ENCODE results near the gene FCHSD2. TPM values are rescaled to one million over a fixed set of nuclear protein-coding genes. Genes with fewer than 3 reads are reported as not detected.

FCHSD2 gene
- total RNA-seq, 1 donor from 2014 or later, result 10.0 TPM

- no peak for DNase-seq (ENCODE audit: low read depth)
- no peak for FAIRE-seq
These were observed 50.4 kb downstream of the FCHSD2 start for GRCh38 chr11:73091521-73092305.

GRCh38 chr11:73087730-73088129 is 54.4 kb downstream of the FCHSD2 start:
- no peak for FAIRE-seq
- no peak overlapping the region for H3K4me3 ChIP-seq (ENCODE audit: low read depth, low read length)
- no peak for TF ChIP-seq CTCF (IDR thresholded peaks at IDR 0.05; ENCODE audit: insufficient read depth, low read length, severe bottlenecking)
- H3K36me3 ChIP-seq (ENCODE audit: control insufficient read depth, insufficient read depth, low read length), result no peaks in the 10 kb centered on the region
- peak; percentile 70 for DNase-seq (ENCODE audit: low read depth)
- no peaks in the 10 kb centered on the region for H3K27me3 ChIP-seq (ENCODE audit: control insufficient read depth, insufficient read depth, low read length)

More at GRCh38 chr11:73091521-73092305, 50.4 kb downstream of the FCHSD2 start:
- Histone ChIP-seq H3K36me3 (ENCODE audit: control insufficient read depth, insufficient read depth, low read length) (no peaks in the 10 kb centered on the region), H3K4me3 (ENCODE audit: low read depth, low read length) (no peak overlapping the region), H3K27me3 (ENCODE audit: control insufficient read depth, insufficient read depth, low read length) (no peaks in the 10 kb centered on the region)
- no peak for TF ChIP-seq CTCF (IDR thresholded peaks at IDR 0.05; ENCODE audit: insufficient read depth, low read length, severe bottlenecking)

- FAIRE-seq (no peak), DNase-seq (ENCODE audit: low read depth) (peak; percentile 42)
- no peaks in the 10 kb centered on the region for H3K36me3 ChIP-seq (ENCODE audit: control insufficient read depth, insufficient read depth, low read length)
- no peak for TF ChIP-seq CTCF (IDR thresholded peaks at IDR 0.05; ENCODE audit: insufficient read depth, low read length, severe bottlenecking)
- no peaks in the 10 kb centered on the region for H3K27me3 ChIP-seq (ENCODE audit: control insufficient read depth, insufficient read depth, low read length)
- no peak overlapping the region for H3K4me3 ChIP-seq (ENCODE audit: low read depth, low read length)
These were observed 56.8 kb downstream of the FCHSD2 start for GRCh38 chr11:73085189-73085875.

GRCh38 chr11:73078631-73079030 is 63.5 kb downstream of the FCHSD2 start:
- Histone ChIP-seq H3K4me3 (ENCODE audit: low read depth, low read length) (no peak overlapping the region), H3K27me3 (ENCODE audit: control insufficient read depth, insufficient read depth, low read length) (no peaks in the 10 kb centered on the region), H3K36me3 (ENCODE audit: control insufficient read depth, insufficient read depth, low read length) (no peaks in the 10 kb centered on the region)
- FAIRE-seq (no peak), DNase-seq (ENCODE audit: low read depth) (no peak)
- no peak for TF ChIP-seq CTCF (IDR thresholded peaks at IDR 0.05; ENCODE audit: insufficient read depth, low read length, severe bottlenecking)

GRCh38 chr11:73077454-73077853 is 64.7 kb downstream of the FCHSD2 start:
- Histone ChIP-seq H3K36me3 (ENCODE audit: control insufficient read depth, insufficient read depth, low read length) (no peaks in the 10 kb centered on the region), H3K27me3 (ENCODE audit: control insufficient read depth, insufficient read depth, low read length) (no peaks in the 10 kb centered on the region), H3K4me3 (ENCODE audit: low read depth, low read length) (no peak overlapping the region)
- FAIRE-seq (no peak), DNase-seq (ENCODE audit: low read depth) (no peak)
- TF ChIP-seq CTCF (IDR thresholded peaks at IDR 0.05; ENCODE audit: insufficient read depth, low read length, severe bottlenecking), result no peak

Measured in bronchial epithelial cell (primary cell).